ENCODE results near the gene CBX8. TPM values are rescaled to one million over a fixed set of nuclear protein-coding genes. Genes with fewer than 3 reads are reported as not detected.
A peak's percentile ranks its signal among the peaks of the same experiment; 100 is the strongest.

CBX8 gene
- total and polyA plus RNA-seq, 2 of the 13 experiments (the other 11 are each of a cell fraction or from before 2014, with no cell fraction given), result 0.34 to 12.6 TPM

DNA sequence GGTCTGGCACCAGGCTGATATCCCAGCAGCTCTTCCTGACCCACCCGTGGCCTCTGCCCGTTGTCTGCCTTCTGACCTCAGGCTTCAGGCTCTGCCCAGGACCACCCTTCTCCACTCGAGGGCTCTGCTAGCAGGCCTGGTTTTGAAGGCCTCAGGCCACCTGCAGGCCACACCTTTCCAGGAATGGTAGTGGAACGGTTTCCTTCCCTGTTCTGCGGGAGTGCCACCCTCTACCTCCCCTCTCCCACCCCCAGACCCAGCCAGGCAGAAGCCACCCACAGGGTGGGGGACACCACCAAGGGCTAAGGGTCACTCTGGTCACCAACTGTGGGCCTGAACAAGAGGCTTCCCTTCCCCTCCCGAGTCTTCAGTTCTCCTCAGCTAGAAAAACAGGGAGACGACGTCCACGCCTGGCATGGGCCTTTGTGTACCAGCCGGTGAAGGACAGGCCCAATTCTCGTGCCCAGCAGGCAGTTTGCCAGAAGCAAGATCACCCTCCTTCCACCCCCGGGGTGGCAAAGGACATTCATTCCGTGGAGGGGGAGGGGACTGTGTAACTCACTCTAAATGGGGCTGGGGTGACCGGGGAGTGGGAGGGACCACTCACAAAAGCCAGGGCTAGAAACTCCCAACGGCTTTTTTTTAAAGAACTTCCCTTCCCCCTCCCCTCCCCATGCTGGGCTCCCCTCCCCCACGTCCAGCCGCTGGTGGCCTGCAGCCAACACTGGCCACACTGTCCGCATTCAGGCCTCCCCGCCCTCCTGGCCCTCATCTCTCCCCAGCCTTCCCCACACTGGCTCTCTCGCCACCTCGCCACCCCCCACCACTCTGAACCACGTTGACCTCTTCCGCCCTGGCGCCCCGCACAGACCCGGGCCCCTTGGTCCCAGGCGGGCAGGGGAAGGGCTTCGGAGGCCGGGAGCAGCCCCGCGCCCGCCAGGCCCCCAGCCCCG is 34.7 kb upstream of the CBX8 start (continued):
- TF ChIP-seq ZBTB46 (CRISPR knock-in tag; IDR thresholded peaks at IDR 0.05; ENCODE audit: borderline replicate concordance) (peak; percentile 82; the same call in 1 of the 2 replicates), E2F5 (CRISPR knock-in tag; conservative IDR thresholded peaks at IDR 0.05) (peak; percentile 47; the same call in 1 of the 2 replicates), ZNF280B (CRISPR knock-in tag; IDR thresholded peaks at IDR 0.05; ENCODE audit: borderline replicate concordance) (peak; percentile 56; the same call in 1 of the 2 replicates), KAT8 (CRISPR knock-in tag; IDR thresholded peaks at IDR 0.05) (0 out of 2 replicates have a peak, but pooled peaks have one; percentile 21), ZNF225 (CRISPR knock-in tag; IDR thresholded peaks at IDR 0.05) (peak; percentile 32; the same call in 1 of the 2 replicates), ZNF550 (CRISPR knock-in tag; IDR thresholded peaks at IDR 0.05; ENCODE audit: borderline replicate concordance) (no peak), ZNF10 (CRISPR knock-in tag; IDR thresholded peaks at IDR 0.05; ENCODE audit: borderline replicate concordance, low read depth) (no peak), ZNF629 (CRISPR knock-in tag; conservative IDR thresholded peaks at IDR 0.05) (no peak), ZNF414 (CRISPR knock-in tag; IDR thresholded peaks at IDR 0.05) (peak; percentile 90), MEIS1 (CRISPR knock-in tag; IDR thresholded peaks at IDR 0.05; ENCODE audit: borderline replicate concordance) (0 out of 2 replicates have a peak, but pooled peaks have one; percentile 66), PHF21A (CRISPR knock-in tag; IDR thresholded peaks at IDR 0.05) (0 out of 2 replicates have a peak, but pooled peaks have one; percentile 18), LBX2 (CRISPR knock-in tag; IDR thresholded peaks at IDR 0.05; ENCODE audit: borderline replicate concordance) (peak; percentile 85; the same call in 1 of the 2 replicates), SNAPC2 (CRISPR knock-in tag; IDR thresholded peaks at IDR 0.05) (peak; percentile 43; the same call in 1 of the 2 replicates), SPEN (CRISPR knock-in tag; IDR thresholded peaks at IDR 0.05; ENCODE audit: low read depth) (peak; percentile 78), ZNF576 (CRISPR knock-in tag; IDR thresholded peaks at IDR 0.05) (no peak)
- TF ChIP-seq, protein P1, sequence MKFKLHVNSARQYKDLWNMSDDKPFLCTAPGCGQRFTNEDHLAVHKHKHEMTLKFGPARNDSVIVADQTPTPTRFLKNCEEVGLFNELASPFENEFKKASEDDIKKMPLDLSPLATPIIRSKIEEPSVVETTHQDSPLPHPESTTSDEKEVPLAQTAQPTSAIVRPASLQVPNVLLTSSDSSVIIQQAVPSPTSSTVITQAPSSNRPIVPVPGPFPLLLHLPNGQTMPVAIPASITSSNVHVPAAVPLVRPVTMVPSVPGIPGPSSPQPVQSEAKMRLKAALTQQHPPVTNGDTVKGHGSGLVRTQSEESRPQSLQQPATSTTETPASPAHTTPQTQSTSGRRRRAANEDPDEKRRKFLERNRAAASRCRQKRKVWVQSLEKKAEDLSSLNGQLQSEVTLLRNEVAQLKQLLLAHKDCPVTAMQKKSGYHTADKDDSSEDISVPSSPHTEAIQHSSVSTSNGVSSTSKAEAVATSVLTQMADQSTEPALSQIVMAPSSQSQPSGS (CRISPR knock-in tag; IDR thresholded peaks at IDR 0.05), result no peak
- TF ChIP-seq, protein P2, sequence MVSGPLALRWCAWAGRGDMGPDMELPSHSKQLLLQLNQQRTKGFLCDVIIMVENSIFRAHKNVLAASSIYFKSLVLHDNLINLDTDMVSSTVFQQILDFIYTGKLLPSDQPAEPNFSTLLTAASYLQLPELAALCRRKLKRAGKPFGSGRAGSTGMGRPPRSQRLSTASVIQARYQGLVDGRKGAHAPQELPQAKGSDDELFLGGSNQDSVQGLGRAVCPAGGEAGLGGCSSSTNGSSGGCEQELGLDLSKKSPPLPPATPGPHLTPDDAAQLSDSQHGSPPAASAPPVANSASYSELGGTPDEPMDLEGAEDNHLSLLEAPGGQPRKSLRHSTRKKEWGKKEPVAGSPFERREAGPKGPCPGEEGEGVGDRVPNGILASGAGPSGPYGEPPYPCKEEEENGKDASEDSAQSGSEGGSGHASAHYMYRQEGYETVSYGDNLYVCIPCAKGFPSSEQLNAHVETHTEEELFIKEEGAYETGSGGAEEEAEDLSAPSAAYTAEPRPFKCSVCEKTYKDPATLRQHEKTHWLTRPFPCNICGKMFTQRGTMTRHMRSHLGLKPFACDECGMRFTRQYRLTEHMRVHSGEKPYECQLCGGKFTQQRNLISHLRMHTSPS (CRISPR knock-in tag; IDR thresholded peaks at IDR 0.05; ENCODE audit: low read depth), result peak; percentile 73; the same call in 1 of the 2 replicates

All from HepG2 (cell line).